Activated CD4-positive, CD25-positive, alpha-beta regulatory T cell treated with anti-CD3 and anti-CD28 coated beads, Interleukin-2, amount 50 U/mL, for 72 hours (primary cell): ENCODE measurements around the gene SPACA6.
"Not testable (repeated sequence)": the region's sequence is repeated elsewhere in the genome, so short reads cannot be mapped to it uniquely, and the experiment has no call there.

ENCODE experiments used
- DNase-seq: peaks from one replicate; pipeline ENCODE4 v3.0.0; 2021

SPACA6 gene

GRCh38 chr19:51706885-51707284 lies 13.8 kb downstream of the SPACA6 start:
- no peak for DNase-seq

GRCh38 chr19:51708811-51709210 lies 15.7 kb downstream of the SPACA6 start:
- DNase-seq: no peak

- no peak for DNase-seq
These were observed 16.4 kb downstream of the SPACA6 start for GRCh38 chr19:51709575-51709974.

GRCh38 chr19:51710163-51710562 lies 17.0 kb downstream of the SPACA6 start:
- no peak for DNase-seq

- DNase-seq: no peak
These were observed 18.6 kb downstream of the SPACA6 start for GRCh38 chr19:51711702-51712101.

- no peak for DNase-seq
These were observed 19.4 kb downstream of the SPACA6 start for GRCh38 chr19:51712461-51713081.

- no peak for DNase-seq
These were observed 20.5 kb downstream of the SPACA6 start for GRCh38 chr19:51713319-51714285.

- DNase-seq: no peak
These were observed 21.7 kb downstream of the SPACA6 start for GRCh38 chr19:51714848-51715247.

GRCh38 chr19:51715850-51716249 lies 22.7 kb downstream of the SPACA6 start:
- DNase-seq: no peak

- no peak for DNase-seq
These were observed 23.8 kb downstream of the SPACA6 start for GRCh38 chr19:51716925-51717324.

- DNase-seq: no peak
These were observed 26.3 kb downstream of the SPACA6 start for GRCh38 chr19:51719251-51719988.

GRCh38 chr19:51721905-51722304 lies 28.8 kb downstream of the SPACA6 start:
- no peak for DNase-seq

GRCh38 chr19:51722492-51722891 lies 29.4 kb downstream of the SPACA6 start:
- no peak for DNase-seq

GRCh38 chr19:51724543-51724942 lies 31.4 kb downstream of the SPACA6 start:
- no peak for DNase-seq

- DNase-seq: no peak
These were observed 32.9 kb downstream of the SPACA6 start for GRCh38 chr19:51726049-51726448.

- DNase-seq: no peak
These were observed 34.3 kb downstream of the SPACA6 start for GRCh38 chr19:51727349-51727880.

GRCh38 chr19:51729781-51730180 lies 36.7 kb downstream of the SPACA6 start:
- no peak for DNase-seq

GRCh38 chr19:51733742-51734522 lies 40.8 kb downstream of the SPACA6 start:
- no peak for DNase-seq

- DNase-seq: no peak
These were observed 42.8 kb downstream of the SPACA6 start for GRCh38 chr19:51735759-51736449.

GRCh38 chr19:51737389-51737788 lies 44.3 kb downstream of the SPACA6 start:
- DNase-seq: no peak

GRCh38 chr19:51737924-51738323 lies 44.8 kb downstream of the SPACA6 start:
- no peak for DNase-seq

- not testable (repeated sequence) for DNase-seq
These were observed 45.4 kb downstream of the SPACA6 start for GRCh38 chr19:51738523-51738922.
